Eye (tissue), 1 donor: ENCODE results near the gene CCDC92B.

ENCODE experiments used
- DNase-seq: peaks from one replicate; pipeline ENCODE4 v3.0.0-alpha.2; 2015

Gene CCDC92B

DNA sequence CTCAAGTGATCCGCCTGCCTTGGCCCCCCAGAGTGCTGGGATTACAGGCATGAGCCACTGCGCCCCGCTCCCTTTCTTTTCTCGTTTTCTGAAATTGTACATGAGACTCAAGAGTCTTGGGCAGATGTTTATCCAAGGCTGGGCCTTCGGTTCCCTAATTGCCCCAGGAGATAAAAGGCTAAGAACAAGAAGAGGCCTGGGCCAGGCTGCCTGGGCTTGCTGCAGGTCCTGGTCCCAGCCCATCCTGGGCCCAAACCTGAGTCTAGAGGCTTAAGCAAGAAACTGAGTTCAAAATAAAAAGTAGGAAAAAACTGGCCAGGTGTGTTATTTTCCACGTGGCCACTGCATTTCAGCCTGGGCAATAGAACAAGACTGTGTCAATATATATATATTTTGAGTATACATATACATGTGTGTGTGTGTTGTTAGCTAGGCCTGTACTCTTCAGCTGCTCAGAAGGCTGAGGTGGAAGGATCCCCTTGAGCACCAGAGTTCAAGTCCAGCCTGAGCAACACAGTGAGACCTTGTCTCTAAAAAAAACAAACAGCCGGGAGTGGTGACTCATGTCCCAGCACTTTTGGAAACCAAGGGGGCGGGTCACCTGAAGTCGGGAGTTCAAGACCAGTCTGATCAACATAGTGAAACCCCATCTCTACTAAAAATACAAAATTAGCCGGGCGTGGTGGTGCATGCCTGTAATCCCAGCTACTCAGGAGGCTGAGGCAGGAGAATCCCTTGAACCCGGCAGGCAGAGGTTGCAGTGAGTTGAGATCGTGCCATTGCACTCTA, 31.1 kb downstream of the CCDC92B start:
- no peak for DNase-seq

DNA sequence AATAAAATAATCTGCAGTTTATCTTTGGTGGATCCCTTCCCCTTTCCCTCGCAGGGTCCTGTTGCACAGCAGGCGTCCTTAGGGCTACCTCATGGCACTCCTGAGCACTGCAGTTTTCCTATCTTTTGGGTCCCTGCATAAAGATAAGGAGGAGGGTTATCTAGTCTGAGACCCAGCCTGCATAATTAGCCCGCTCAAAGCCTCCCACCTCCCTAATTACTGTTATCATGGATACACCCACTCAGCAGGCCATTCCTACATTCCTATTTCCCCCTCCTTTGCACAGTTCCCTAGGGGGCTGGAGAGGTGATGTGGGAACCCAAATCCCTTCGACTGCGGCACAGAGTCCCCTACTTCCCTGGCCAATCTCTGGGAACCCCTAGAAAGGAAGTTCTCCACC, 32.8 kb downstream of the CCDC92B start:
- DNase-seq = no peak

DNA sequence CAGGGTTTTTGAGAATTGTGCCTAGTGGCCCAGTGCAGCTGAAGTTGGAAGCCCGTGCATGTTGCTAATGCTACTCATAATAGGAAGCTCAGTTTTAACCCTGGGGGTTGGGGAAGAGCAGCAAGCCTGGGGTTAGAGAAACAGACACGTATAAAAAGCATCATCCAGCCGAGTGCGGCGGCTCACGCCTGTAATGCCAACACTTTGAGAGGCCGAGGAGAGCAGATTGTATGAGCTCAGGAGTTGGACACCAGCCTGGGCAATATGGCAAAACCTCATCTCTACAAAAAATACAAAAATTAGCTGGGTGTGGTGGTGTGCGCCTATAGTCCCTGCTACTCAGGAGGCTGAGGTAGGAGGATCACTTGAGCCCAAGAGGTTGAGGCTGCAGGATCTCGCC, 35.6 kb downstream of the CCDC92B start:
- no peak for DNase-seq

DNA sequence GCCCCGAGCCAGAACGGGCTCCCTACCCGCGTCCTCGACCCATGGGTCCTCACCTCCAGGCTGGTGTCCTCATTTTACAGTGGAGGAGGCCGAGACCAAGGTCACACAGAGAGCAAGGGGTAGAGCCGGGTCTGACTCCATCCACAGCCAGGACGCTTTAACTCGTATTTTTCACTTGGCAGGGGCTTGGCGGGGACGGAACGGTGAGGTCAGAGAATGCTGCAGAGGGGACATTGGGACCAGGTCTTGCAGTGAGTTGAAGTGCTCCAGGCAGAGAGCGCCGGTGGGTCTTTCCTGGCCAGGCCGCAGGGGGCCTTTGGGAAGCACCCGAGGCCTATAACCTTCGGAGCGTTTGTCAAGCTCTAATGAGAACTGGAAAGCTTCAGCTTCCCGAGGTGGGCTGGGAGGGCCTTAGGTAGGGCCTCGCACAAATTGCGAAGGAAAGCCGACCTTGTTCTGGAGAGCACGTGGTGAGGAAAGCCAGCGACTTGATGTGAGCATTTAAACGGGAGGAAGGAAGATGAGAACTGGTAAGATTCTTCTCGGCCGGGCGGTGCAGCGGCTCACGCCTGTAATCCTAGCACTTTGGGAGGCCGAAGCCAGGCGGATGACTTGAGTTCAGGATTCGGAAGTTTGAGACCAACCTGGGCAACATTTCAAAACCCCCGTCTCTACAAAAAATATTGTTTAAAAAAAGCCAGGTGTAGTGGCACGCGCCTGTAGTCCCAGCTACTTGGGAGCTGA, 37.0 kb downstream of the CCDC92B start:
- DNase-seq = no peak

DNA sequence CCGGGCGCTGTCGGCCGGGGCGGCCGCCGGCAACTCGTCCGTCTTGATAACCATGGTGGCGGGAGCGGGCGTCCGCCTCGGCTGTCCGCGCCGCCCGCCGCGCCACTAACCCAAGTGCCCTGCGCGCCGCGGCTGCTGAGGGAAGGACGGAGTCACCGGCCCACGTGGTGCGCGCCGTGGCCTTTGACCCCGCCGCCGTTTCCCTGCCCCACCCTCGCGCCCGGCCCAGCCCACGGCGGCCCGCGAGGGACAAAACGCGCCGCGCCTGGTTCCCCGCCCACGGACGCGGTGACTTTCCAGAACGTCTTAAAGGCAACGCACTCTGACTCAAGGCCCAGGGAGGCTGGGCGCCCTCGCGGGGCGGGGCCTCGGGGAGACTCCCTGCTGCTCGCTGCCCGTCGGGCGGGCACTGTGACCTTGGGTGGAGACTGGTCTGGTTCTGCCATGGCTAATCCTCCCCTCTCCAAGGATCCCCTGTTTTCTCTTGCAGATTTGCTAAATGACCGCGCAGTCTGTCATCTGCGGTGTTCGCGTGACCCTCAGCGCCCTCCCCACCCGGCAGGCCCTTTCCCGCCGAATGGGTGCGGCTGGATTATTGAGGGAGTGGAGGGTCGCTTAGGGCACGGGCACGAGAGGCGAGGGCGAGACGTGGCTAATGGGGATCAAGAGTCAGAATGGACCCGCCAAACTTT, 37.7 kb downstream of the CCDC92B start, which contains the start of gene CLUH:
Gene CLUH (minus strand): TSS at position 157 of the 692 bp plus-strand sequence. CDS start 103 bp downstream, at position 54.
- DNase-seq = peak; percentile 96

DNA sequence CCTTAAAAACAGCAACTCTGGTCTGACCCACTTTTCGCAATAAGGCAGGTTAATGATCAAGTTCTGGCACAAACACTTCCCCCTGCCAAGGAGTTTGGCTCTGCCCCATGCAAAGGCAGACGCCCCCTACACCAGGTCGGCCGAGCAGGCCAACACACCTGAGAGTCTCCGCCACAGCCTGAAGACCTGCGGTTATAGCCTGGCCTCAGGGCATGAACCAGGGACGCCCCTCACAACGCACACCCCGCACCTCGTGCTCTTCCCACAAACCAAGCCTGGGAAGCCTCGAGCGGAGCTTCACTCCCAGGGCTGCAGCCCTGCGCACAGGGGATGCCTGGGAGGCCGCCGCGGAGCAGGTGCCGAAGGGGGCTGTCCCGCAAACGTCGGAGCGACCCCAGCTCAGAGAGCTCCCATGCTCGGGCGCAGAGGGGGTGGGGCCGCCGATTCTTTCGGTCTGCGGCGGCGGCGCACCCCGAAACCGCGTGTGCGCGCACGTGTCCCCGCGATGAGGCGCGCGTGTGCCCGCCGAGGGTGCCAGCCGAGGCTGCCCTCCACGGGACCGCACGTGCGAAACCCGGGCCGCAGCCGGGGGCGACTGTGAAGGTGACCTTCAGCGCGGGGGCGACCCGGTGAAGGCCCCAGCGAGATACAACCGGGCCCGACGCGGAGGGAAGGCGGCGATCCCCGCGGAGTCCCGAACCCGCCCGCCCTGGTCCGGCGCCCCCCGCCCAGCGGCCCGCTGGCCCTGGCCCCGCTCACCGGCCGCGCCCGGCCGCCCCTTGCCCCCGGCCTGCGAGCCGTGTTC, 38.4 kb downstream of the CCDC92B start:
- DNase-seq = peak; percentile 45

DNA sequence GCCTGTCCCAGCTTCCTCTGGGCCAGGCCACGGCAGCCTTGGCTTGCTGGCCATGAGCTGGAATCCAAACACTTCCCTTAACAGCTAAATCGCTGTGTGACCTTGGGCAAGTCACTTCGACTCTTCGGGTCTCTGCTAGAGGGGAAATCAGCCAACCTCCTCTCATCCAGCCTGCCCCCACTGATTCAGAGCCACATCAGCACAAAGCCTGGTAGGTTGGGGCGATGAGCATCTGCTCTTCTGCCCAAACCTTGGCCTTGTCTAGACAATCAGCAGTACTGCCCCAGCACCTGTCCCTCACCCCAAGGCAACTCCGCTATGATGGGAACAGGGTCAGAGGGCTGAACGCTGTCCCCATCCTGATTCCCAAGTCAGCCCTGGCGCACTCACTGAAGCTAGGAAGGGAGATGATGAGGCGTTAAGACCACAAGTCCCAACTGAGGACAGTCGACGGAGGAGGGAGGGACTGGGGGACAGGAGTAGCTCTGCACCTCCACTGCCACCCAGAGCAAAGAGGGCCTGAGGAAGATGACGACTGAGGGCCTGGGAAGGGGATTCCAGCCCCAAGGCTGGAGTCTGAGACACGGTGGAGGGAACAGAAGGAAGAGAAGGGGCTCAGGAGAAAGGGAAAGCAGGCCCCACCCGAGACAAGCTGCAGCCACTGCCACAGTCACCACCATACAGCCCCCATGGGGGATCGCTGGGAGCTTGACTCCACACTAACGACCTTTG, 39.2 kb downstream of the CCDC92B start:
- peak; percentile 12 for DNase-seq

DNA sequence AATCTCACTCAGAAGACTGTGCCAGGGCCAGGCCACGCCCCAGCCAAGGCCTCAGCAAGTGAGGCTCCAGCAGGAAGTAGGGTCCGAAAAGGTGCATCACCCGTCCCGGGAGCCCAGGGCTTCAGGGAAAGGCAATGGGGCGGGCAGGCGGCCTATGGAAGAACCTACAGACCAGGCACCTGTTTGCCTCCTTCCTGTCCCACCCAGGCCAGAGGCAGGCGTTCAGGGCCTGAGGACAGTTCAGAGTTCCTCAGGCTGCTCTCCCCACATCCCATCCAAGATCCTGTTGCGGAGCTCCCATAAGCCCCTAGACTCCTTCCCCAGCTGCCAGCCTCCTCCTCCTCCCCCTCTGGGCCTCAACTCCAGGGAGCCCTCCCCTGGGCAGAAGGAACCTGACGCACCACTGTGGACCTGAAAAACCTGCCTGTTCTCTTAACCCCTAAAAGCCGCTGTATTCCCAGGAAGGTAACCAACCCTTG, 40.2 kb downstream of the CCDC92B start:
- DNase-seq = no peak

DNA sequence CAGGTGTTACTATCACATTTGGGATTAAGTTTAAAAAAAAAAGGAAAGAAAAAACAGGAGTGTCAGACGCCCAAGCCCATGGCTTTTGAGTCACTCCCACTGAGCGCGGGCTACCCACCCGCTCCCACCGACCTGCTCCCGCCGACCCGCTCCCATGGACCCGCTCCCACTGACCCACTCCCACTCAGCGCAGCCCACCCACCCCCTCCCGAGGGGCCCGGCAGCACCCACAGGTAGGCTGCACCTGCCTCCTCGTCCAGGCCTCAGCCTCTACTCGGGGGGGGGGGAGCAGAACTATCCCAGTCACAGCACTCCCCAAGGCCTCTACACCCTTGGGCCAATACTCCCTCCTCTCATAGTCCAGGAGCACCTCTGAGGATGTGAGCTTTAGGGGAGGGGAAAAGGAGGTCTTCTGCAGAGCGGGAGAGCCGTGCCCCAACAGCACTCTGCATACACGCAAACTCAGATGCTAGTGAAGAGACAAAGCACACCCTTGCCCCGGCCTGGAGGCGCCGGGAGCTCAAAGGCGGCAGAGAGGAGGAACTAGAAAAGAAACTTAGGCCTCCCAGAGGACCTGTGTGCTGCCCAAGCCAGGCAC, 40.8 kb downstream of the CCDC92B start:
- DNase-seq = no peak

DNA sequence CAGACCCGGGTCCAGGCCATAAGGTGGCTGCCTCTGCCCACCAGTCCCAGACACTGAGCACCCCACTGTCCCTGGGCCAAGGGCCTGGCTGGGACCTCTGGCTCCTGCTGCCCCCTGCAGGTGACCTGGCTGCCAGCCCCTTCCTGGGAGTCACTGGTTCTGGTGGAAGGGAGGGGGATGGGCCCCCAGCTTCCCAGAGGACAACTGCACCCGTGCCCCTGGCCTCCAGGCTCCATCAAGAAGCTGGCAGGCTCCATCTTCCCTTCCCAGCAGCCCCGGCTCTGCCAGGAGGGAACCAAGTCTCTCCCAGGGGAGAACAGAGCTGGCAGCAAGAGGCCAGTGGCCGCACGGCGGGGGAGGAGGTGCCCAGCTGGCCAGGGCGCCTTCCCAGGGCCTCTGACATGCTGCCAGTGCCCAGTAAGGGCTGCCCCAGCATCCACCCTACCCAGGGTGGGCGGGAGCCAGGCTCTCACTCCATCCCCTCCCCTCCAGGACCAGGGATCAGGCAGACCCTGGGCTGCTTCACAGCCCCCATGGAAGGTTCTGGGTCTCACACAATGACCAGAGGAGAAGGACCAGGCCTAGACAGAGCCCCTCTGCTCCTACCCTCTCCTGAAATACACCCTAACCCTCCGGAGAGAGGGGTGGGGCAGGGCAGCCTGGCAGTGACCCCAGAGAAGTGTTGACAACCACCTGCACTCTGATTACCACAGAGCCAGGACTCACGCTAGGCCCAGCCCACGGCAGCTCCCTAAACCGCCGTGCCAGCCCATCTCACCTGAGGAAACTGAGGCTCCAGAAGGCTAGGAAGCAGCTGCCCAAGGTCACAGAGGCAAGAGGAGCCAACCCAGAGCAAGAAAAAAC, 41.5 kb downstream of the CCDC92B start:
- peak; percentile 20 for DNase-seq

DNA sequence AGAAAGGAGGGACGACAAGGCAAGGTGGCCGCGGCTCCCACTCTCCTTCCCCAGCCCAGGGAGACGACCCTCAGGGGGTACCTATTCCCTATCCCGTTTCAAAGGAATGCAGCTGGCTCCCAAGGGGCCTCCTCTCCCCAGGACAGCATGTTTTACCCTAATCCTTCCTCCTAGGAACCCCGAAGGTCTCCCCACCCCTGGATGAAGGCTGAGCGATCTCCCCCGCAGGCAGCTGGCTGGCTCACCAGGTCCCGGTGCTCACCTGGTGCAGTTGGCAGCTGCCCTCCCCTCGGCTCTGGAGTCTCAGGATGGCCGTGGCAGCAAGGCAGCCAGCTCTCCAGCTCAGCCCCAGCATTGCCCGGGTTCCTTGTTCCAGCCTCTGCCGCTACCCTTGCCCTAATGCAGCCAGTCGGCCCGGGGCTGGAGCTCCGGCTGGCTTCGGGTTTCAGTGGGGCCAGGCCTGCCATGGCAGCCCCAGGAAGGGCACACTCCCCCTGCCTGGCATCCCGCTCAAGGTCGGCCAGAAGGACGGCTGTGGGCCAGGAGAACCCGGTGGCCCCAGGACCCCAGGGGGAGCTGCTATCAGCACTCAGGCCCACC, 42.4 kb downstream of the CCDC92B start:
- no peak for DNase-seq

DNA sequence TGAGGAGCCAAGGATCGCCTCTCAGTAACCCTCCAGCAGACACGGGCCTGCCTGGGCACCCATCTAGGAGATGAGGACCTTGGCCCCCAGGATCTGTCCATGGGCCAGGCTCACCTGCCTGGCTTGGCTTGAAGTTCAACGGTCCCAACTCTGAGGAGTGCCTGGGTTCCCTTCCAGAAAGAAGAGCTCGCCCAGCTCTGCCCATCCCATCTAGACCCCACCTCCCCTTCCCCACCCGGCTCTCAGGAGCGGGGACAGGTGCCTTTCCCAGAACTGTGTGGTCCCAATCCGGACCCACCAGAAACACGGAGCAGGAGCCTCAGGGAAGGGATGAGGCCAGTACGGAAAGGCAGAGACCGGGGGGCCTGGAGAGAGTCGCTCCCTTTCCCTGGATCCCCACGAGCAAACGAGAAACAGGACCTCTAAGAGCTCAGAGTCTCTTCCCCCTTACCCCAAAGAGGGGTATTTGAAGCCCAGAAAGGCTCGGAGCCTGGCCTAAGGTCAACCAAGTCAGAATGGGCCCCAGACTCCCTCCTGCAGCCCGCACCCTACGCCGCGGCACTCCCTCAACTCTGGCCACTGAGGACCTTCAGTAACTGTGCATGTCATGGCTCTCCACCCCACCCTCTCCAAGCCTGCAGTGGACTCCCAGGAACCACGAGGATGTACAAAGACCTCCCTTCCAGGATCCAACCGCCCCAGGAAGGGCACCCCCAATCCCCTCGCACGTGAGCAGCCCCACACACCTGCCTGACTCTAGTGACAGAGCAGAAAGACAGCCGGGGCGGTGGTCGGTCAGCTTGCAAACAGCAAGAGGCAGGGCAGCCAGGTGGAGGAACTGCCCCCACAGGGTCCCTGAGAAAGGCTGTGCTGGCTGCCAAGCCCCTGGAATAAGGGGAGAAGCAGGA, 43.3 kb downstream of the CCDC92B start:
- DNase-seq = no peak

DNA sequence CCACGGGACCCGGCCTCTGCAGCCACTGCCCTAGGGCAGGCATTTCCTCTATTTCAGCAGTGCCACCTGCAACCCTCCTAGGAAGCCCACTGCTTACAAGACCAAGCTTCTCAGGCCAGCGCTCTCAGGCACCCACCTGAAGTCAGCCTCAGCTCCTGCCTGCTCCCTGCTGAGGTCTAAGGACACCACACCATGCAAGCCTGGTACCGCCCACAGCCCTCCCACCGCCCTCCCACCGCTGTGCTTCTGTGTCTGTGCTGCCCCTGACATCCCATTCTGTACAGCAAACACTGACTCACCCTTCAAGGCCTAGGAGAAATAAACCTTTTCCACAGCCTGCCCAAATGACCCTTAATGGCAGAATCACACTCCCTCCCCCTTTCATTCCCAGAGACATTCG, 44.2 kb downstream of the CCDC92B start:
- no peak for DNase-seq

DNA sequence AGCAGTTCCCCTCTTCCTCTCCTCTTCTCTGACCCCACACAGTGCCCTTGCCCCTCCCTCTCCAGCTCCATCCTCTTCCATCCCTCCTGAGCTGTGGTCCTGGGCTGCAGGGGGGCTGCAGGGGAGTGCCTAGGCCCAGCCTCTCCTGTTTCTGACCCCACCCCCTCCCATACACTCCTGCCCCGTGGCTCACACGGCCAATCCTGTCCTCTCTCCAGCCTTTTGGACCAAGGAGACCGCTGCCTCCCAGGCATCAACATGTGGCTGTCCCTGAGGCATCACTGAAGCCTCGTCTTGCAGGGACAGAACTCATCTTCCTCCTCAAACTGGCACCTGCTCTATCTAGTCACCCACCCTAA, 44.6 kb downstream of the CCDC92B start:
- DNase-seq = no peak

DNA sequence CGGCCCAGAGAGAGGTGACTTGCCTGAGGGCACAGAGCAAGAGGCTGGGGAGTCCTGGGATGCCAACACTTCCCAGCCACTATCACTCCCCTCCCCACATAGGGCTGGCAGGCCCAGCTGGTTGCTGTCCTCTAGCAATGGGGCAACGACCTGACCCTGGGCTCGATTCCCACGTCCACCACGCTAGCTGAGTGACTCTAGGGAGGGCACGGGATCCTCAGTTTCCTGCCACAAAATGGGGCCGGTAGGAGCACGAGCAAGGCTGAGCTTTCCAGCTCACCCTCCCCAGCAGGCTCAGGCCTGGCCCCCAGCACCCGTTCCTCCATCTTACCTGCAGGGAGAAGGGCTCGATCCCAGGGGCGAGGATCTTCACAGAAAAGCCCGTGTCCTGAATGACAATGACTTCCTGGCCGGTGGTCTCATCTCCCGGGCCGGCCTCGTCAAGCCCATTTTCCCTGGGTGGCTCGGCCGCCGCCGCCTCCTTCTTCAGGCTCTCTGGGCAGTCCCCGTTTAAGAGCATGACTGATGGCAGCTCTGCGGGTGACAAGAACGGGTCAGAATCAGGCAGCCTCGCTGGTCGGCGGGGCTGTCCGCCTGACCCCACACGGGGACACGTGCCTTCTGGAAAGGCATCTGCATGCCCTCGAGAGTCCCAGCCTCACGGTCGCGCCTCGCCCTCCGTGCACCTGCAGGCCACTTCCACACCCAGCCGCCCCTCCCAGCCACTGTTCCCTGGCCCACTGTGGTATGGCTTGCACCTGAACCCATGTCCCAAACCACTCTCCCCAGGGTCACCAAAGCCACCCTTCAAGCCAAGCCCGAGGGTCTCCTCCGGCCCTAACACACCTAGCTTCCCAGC, 45.2 kb downstream of the CCDC92B start:
- DNase-seq = no peak

DNA sequence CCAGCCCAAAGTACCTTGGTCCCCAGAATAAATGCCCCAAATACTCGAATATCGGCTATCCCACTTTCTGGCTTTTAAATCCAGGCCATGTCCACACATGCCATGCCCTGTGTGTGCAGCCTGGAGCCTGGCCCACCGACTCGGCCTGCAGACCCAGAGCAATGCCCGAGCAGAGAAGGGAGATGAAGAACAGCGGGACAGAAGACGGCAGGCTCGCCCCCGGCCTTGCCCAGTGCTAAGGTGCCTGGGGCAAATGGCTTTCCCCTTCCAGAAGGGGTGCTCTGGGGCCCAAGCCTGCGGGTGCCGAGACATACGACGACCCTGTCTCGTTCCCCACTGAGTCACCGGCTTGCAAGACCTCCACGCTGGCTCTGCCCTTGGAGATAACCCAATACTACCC, 45.8 kb downstream of the CCDC92B start:
- no peak for DNase-seq

DNA sequence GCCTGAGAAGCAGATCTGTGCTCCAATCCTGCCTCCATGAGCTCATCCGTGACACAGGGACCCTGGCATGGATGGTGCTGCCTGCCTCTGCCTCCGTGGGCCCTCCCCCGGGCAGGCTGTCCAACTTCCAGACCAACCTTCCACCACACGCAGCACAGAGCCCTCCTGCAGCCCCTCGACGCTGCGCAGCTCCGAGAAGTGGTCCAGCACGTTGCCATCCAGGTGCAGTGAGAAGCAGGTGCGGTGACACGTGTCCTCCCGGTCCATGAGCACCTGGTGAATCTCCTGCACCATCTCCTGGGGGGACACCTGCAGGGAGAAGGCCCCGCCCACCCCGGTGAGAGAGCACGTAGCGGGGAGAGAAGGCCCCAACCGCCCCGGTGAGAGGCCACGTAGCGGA, 46.3 kb downstream of the CCDC92B start:
- no peak for DNase-seq
